GM12878 (cell line): ENCODE results near the gene METTL23. TPM values are rescaled to one million over a fixed set of nuclear protein-coding genes. Genes with fewer than 3 reads are reported as not detected.

Source experiments
- ATAC-seq: fragments of 200-7000 bp; cut with Tn5 transposase; 3 replicates; pipeline ENCODE4 v1.9.1; 2020; ENCODE audit warnings: mild to moderate bottlenecking, moderate library complexity
- BruUV-seq: library from RNA; stranded (reverse); fragments of 400-500 nt; replicated peaks from 2 replicates; lab custom pipeline; 2021; lab: Mats Ljungman, UMichigan
- CTCF ChIA-PET: fragments of 300-600 bp; sonication (Branson Sonifier 250); formaldehyde crosslinking; extraction: SDS; loops from one replicate; lab custom pipeline; 2021; ENCODE audit warnings: inconsistent platforms; lab: Yijun Ruan, JAX
- POLR2A ChIA-PET: fragments of 350-600 bp; formaldehyde crosslinking; extraction: SDS; loops from one replicate; lab custom pipeline; 2021; ENCODE audit warnings: inconsistent platforms; lab: Charles Lee
- RAD21 ChIA-PET: fragments of 300-600 bp; sonication (Branson Sonifier 250); formaldehyde crosslinking; loops from one replicate; lab custom pipeline; 2023; ENCODE audit warnings: antibody characterized with exemption; ENCODE audit not compliant: unreplicated experiment; lab: Charles Lee
- SMC1A ChIA-PET: fragments of 300-600 bp; sonication (Branson Sonifier 250); formaldehyde crosslinking; loops from one replicate; lab custom pipeline; 2023; ENCODE audit not compliant: unreplicated experiment, uncharacterized antibody; lab: Charles Lee
- DNase-seq: peaks from one replicate; pipeline ENCODE4 v3.0.0-alpha.2; 2011; ENCODE audit warnings: low read depth, low spot score
- FAIRE-seq: peaks from 3 replicates; lab custom pipeline; 2011; peaks lifted over from hg19 to GRCh38; lab: Jason Lieb, UNC
- H2AFZ ChIP-seq: 2 replicates; pipeline ENCODE4 v1.6.0; 2011; ENCODE audit warnings: low read depth, low read length, control low read depth; ENCODE audit not compliant: control insufficient read depth
- H3K27ac ChIP-seq: 2 replicates; pipeline ENCODE4 v1.5.1; 2011; ENCODE audit warnings: control low read depth; ENCODE audit not compliant: control insufficient read depth, insufficient read depth
- H3K27me3 ChIP-seq, 2 experiments: replicated peaks in 1 of 2; 2 replicates each; pipeline versions ENCODE4 v1.6.0 to v1.6.1; 2011; ENCODE audit warnings: low read length in 1 of 2; ENCODE audit not compliant: control insufficient read depth in 2 of 2, insufficient read depth in 2 of 2
- H3K36me3 ChIP-seq, 2 experiments: 2 replicates each; pipeline ENCODE4 v1.5.1; 2011; ENCODE audit warnings: low read length in 1 of 2; ENCODE audit not compliant: control insufficient read depth in 2 of 2, insufficient read depth in 2 of 2
- H3K4me1 ChIP-seq: 2 replicates; pipeline ENCODE4 v1.6.1; 2011; ENCODE audit warnings: mild to moderate bottlenecking, low read length, moderate library complexity, mixed read lengths; ENCODE audit not compliant: control insufficient read depth, insufficient read depth
- H3K4me2 ChIP-seq: 2 replicates; pipeline ENCODE4 v1.6.0; 2011; ENCODE audit warnings: control low read depth; ENCODE audit not compliant: control insufficient read depth, insufficient read depth
- H3K4me3 ChIP-seq: fragments of 200-600 bp; sonication (generic); 2 replicates; pipeline ENCODE4 v1.5.1; 2016
- H3K79me2 ChIP-seq: 2 replicates; pipeline ENCODE4 v1.6.0; 2011; ENCODE audit warnings: low read length; ENCODE audit not compliant: control insufficient read depth, insufficient read depth
- H3K9ac ChIP-seq: 2 replicates; pipeline ENCODE4 v1.8.0; 2011; ENCODE audit warnings: low read length, control low read depth, mixed read lengths; ENCODE audit not compliant: control insufficient read depth, insufficient read depth
- H3K9me3 ChIP-seq: replicated peaks from 3 replicates; pipeline ENCODE4 v1.5.1; 2011; ENCODE audit warnings: mild to moderate bottlenecking, low read length; ENCODE audit not compliant: control insufficient read depth, insufficient read depth
- H4K20me1 ChIP-seq: 2 replicates; pipeline ENCODE4 v1.6.0; 2011; ENCODE audit not compliant: control insufficient read depth, insufficient read depth
- BHLHE40 ChIP-seq, 2 experiments: fragments of 450-650 bp in 1 of 2; IDR thresholded peaks; 2 replicates each; pipeline ENCODE4 v1.6.1; 2011 to 2017; ENCODE audit warnings: low read depth in 2 of 2, borderline replicate concordance in 1 of 2, improper control_type of control experiment in 1 of 2, low read length in 1 of 2, mild to moderate bottlenecking in 1 of 2
- E2F8 ChIP-seq: fragments of 450-650 bp; IDR thresholded peaks from 2 replicates; pipeline ENCODE4 v1.6.1; 2018; ENCODE audit warnings: mild to moderate bottlenecking, low read depth, moderate library complexity; ENCODE audit not compliant: partially characterized antibody
- ETV6 ChIP-seq, 2 experiments: fragments of 450-650 bp in 1 of 2; IDR thresholded peaks in 1 of 2; conservative IDR thresholded peaks in 1 of 2; 2 replicates each; pipeline ENCODE4 v1.6.1; 2014; ENCODE audit warnings: antibody characterized with exemption in 1 of 2, borderline replicate concordance in 1 of 2, low read depth in 1 of 2, mild to moderate bottlenecking in 1 of 2, moderate library complexity in 1 of 2
- IRF5 ChIP-seq: fragments of 450-650 bp; IDR thresholded peaks from 2 replicates; pipeline ENCODE4 v1.6.1; 2017; ENCODE audit warnings: borderline replicate concordance
- LARP7 ChIP-seq: fragments of 450-650 bp; IDR thresholded peaks from 2 replicates; pipeline ENCODE4 v1.6.1; 2017; ENCODE audit warnings: mild to moderate bottlenecking
- MEF2A ChIP-seq: IDR thresholded peaks from 2 replicates; pipeline ENCODE4 v1.6.1; 2011; ENCODE audit warnings: low read depth, mild to moderate bottlenecking, low read length, moderate library complexity; ENCODE audit not compliant: insufficient read depth
- MXI1 ChIP-seq: fragments of 150-350 bp; IDR thresholded peaks from 2 replicates; pipeline ENCODE4 v1.6.1; 2011; ENCODE audit warnings: low read depth, mild to moderate bottlenecking, inconsistent platforms, low read length, improper control_type of control experiment
- RELA ChIP-seq: fragments of 450-650 bp; IDR thresholded peaks from 2 replicates; pipeline ENCODE4 v1.8.0; 2014; ENCODE audit warnings: borderline replicate concordance; ENCODE audit not compliant: partially characterized antibody
- RFX5 ChIP-seq: IDR thresholded peaks from 2 replicates; pipeline ENCODE4 v1.6.1; 2011; ENCODE audit warnings: low read depth, low read length, improper control_type of control experiment
- SIN3A ChIP-seq: IDR thresholded peaks from 2 replicates; pipeline ENCODE4 v1.6.1; 2012; ENCODE audit warnings: low read depth, low read length, improper control_type of control experiment
- SMC3 ChIP-seq: IDR thresholded peaks from 2 replicates; pipeline ENCODE4 v1.6.1; 2011; ENCODE audit warnings: low read length, improper control_type of control experiment, borderline replicate concordance
- SPI1 ChIP-seq: IDR thresholded peaks from 2 replicates; pipeline ENCODE4 v1.6.1; 2011; ENCODE audit warnings: low read depth, mild to moderate bottlenecking, low read length, moderate library complexity, borderline replicate concordance; ENCODE audit not compliant: insufficient read depth
- TCF7 ChIP-seq: IDR thresholded peaks from 2 replicates; pipeline ENCODE4 v1.6.1; 2014; ENCODE audit warnings: antibody characterized with exemption, borderline replicate concordance
- ZNF622 ChIP-seq: fragments of 450-650 bp; IDR thresholded peaks from 2 replicates; pipeline ENCODE4 v1.6.1; 2017; ENCODE audit warnings: mild to moderate bottlenecking, inconsistent platforms
- ZSCAN29 ChIP-seq: fragments of 450-650 bp; IDR thresholded peaks from 2 replicates; pipeline ENCODE4 v1.6.1; 2017; ENCODE audit warnings: mild to moderate bottlenecking, moderate library complexity
- ZZZ3 ChIP-seq: IDR thresholded peaks from 2 replicates; pipeline ENCODE4 v1.6.1; 2011; ENCODE audit warnings: low read depth; ENCODE audit not compliant: control insufficient read depth, insufficient read length
- WGBS: methylation state at CpG from one replicate; pipeline ENCODE4 v1.1.6; 2016; ENCODE audit warnings: low lambda C conversion rate; ENCODE audit not compliant: insufficient replicate concordance, insufficient coverage; ENCODE audit errors: missing lambda C conversion rate; 5-methylcytosine and 5-hydroxymethylcytosine counted together
- in situ Hi-C: fragments of 300-500 bp; cut with MboI; formaldehyde crosslinking; loops from 9 replicates; pipeline ENCODE4 v1.14.3; 2018; ENCODE audit warnings: mixed read lengths
- intact Hi-C: fragments of 100-400 bp; cut with micrococcal nuclease; formaldehyde crosslinking; loops from one replicate; pipeline ENCODE4 v1.14.2; 2022; ENCODE audit not compliant: unreplicated experiment
- polyA plus RNA-seq, 11 experiments: library from polyadenylated mRNA; depleted of rRNA in 4 of 11; unstranded in 6 of 11; stranded (reverse) in 5 of 11; fragments of >200 nt; fragmentation: Nextera tagmentation in 4 of 11; fragmentation: Illumina TruSeq in 1 of 11; extraction: Ambion mirVana in 4 of 11; extraction: Trizol in 1 of 11; gene quantifications; 1 replicate in 1 of 11; 2 replicates in 10 of 11; pipeline versions ENCODE4 v1.2.1 to v1.2.3, GENCODE V29; 2011 to 2016; ENCODE audit warnings: inconsistent platforms in 2 of 11, missing spikeins in 2 of 11, low read depth in 1 of 11
- total RNA-seq, 4 experiments: library from RNA; depleted of rRNA in 3 of 4; stranded (reverse); fragments of >200 nt in 3 of 4; fragmentation: Illumina TruSeq in 1 of 4; extraction: Trizol in 1 of 4; gene quantifications; 2 replicates each; pipeline versions ENCODE4 v1.2.1 to v1.2.3, GENCODE V29; 2013 to 2021

The METTL23 gene
- total and polyA plus RNA-seq, 10 of the 15 experiments (the other 5 are each of a cell fraction or from before 2014, with no cell fraction given), result 25.6 to 61.5 (median 30.9) TPM

GRCh38 chr17:76700270-76700616 is 26.4 kb upstream of the METTL23 start:
- CTCF ChIA-PET, result no interaction called here
- TF ChIP-seq MXI1, result no peak
- no peak for TF ChIP-seq SMC3
- TF ChIP-seq RELA, result no peak
- no peak for TF ChIP-seq BHLHE40 (IDR thresholded peaks at IDR 0.05; ENCODE audit: borderline replicate concordance in 1 of 2, low read depth in 2 of 2, low read length in 1 of 2)
- TF ChIP-seq ZNF622, result no peak
- TF ChIP-seq IRF5, result no peak
- no peak for TF ChIP-seq E2F8
- TF ChIP-seq SIN3A, result no peak
- TF ChIP-seq SPI1, result no peak
- TF ChIP-seq RFX5, result no peak
- TF ChIP-seq LARP7, result no peak
- TF ChIP-seq ZSCAN29, result no peak
- no peak for TF ChIP-seq TCF7
- no peak for TF ChIP-seq MEF2A
- no peak for TF ChIP-seq ETV6 (conservative IDR thresholded peaks at IDR 0.05 in 1 of 2, IDR thresholded peaks at IDR 0.05 in 1 of 2; ENCODE audit: borderline replicate concordance in 1 of 2, low read depth in 1 of 2)
- TF ChIP-seq ZZZ3, result no peak
- no peak for FAIRE-seq
- H2AFZ ChIP-seq, result no peak overlapping the region
- RAD21 ChIA-PET, result no interaction called here
- no peaks in the 10 kb centered on the region for H3K9me3 ChIP-seq
- no peak overlapping the region for H3K4me3 ChIP-seq
- H4K20me1 ChIP-seq, result no peaks in the 10 kb centered on the region
- SMC1A ChIA-PET, result no interaction called here
- H3K36me3 ChIP-seq, result no peaks in the 10 kb centered on the region
- H3K27ac ChIP-seq, result no peak overlapping the region
- H3K4me1 ChIP-seq, result peaks cover 22% of the 10 kb centered on the region
- H3K79me2 ChIP-seq, result no peaks in the 10 kb centered on the region
- H3K9ac ChIP-seq, result no peak overlapping the region
- in situ Hi-C loops, result no loop called here
- DNase-seq, result no peak
- ATAC-seq, result no peak; the same call in 2 of the 3 replicates
- BruUV-seq, result no TSS peak
- intact Hi-C loops, result no loop called here
- H3K4me2 ChIP-seq, result no peak overlapping the region
- no peaks in the 10 kb centered on the region; a peak in 1 of 4 replicates for H3K27me3 ChIP-seq
- 62% methylated on average over 8 of the region's 8 CpGs for whole genome bisulfite sequencing
- POLR2A ChIA-PET, result no interaction called here
